GM23248 (cell line): ENCODE data around the gene NCOA3.

Experiments
- EZH2 ChIP-seq: fragments of 200-600 bp; sonication (generic); IDR thresholded peaks from 2 replicates; pipeline ENCODE4 v1.6.1; 2018; ENCODE audit warnings: antibody characterized with exemption, mild to moderate bottlenecking; ENCODE audit not compliant: insufficient read depth, poor library complexity, severe bottlenecking
- EZH2phosphoT487 ChIP-seq: fragments of 200-600 bp; sonication (generic); IDR thresholded peaks from 2 replicates; pipeline ENCODE4 v1.6.1; 2018; ENCODE audit warnings: antibody characterized with exemption, moderate library complexity, mild to moderate bottlenecking, low read depth; ENCODE audit not compliant: insufficient read depth

- TF ChIP-seq EZH2phosphoT487 (no peak), EZH2 (no peak)
Observed at GRCh38 chr20:47645632-47646031, 143.9 kb downstream of the NCOA3 start.
